ENCODE measurements around the gene PLAC8L1.

DNA sequence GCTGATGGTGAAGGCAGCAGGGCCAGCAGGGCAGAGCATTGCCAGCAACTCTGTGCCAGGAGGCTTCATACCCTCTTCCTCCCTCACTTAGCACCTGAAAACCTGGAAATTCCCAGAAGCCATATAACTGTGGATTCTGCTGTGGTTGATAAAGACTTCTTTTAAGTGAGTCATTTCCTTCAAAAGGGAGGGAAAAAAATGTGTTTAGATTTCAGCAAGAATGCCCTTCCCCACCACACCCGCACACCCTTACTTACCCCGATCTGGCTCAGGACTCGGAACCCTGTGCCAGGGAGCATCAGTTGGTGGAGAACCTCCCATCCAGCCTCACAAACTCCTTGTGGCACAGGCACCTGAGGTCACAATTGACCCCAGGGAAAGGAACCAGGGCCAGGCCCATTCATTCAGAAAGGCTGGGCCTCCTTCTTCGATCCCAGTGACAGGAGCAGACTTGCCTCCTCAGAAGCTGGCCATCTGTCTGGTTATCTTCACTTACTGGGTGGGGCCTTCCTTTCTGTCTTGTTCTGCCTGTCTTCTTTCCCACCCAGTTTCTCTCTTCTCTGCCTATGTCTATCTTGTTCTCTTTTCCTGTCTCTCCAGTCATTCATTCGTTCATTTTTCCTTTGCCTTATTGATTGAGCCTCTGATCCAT is 62.6 kb downstream of the PLAC8L1 start:
- no peak for TF ChIP-seq EZH2 (IDR thresholded peaks at IDR 0.05; ENCODE audit: borderline replicate concordance, low read length)
- TF ChIP-seq, protein P1, sequence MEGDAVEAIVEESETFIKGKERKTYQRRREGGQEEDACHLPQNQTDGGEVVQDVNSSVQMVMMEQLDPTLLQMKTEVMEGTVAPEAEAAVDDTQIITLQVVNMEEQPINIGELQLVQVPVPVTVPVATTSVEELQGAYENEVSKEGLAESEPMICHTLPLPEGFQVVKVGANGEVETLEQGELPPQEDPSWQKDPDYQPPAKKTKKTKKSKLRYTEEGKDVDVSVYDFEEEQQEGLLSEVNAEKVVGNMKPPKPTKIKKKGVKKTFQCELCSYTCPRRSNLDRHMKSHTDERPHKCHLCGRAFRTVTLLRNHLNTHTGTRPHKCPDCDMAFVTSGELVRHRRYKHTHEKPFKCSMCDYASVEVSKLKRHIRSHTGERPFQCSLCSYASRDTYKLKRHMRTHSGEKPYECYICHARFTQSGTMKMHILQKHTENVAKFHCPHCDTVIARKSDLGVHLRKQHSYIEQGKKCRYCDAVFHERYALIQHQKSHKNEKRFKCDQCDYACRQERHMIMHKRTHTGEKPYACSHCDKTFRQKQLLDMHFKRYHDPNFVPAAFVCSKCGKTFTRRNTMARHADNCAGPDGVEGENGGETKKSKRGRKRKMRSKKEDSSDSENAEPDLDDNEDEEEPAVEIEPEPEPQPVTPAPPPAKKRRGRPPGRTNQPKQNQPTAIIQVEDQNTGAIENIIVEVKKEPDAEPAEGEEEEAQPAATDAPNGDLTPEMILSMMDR (IDR thresholded peaks at IDR 0.05; ENCODE audit: low read length): no peak
